ENCODE data around the gene WSB1. TPM values are rescaled to one million over a fixed set of nuclear protein-coding genes. Genes with fewer than 3 reads are reported as not detected.

Gene WSB1
- total and polyA plus RNA-seq, 10 of the 15 experiments (the other 5 are each of a cell fraction or from before 2014, with no cell fraction given) = 26.6 to 458 (median 101) TPM

DNA sequence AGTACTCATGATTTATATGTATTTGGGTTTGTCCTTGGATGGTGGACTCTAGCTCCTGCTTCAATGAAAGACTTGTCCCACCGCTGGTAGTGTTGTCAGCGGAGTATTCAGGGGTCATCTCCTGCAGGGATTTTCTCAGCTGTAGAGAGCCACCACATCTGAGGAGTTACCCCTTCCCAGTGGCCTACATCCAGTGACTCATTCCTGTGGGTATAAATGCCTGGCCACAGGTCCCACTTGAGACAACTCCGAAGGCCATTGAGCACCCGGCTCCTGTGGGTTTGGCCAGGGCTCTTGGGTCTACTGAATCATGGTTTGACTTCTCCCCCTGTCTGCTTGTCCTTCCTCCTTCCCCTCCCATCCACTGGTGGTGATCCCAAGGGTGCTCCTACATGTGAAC is 34.6 kb upstream of the WSB1 start (continued):
- no peak for TF ChIP-seq EP300 (IDR thresholded peaks at IDR 0.05; ENCODE audit: borderline replicate concordance in 1 of 2, control insufficient read depth in 1 of 2, low read depth in 2 of 2, low read length in 2 of 2)
- TF ChIP-seq PAX5 (IDR thresholded peaks at IDR 0.05; ENCODE audit: borderline replicate concordance, low read depth, low read length) = no peak

DNA sequence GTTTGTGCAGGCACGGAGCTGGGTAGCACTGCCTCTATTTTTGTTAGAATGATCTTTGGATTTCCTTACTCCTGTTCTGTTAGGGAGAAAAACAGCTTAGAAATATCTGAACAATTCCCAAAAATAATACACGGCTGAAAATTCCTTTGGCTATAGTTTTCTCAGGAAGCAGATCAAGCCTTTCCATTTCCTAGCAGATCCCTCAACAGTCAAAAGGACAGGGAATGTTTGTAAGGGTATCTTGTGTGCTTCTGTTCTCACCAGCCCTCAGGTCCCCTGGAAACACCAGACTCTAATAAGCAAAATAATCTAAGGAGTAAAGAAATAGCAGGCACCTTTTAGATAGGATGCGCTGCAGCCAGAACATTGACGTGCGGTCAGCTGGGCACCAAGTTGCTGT is 30.5 kb upstream of the WSB1 start:
- H3K4me2 ChIP-seq (ENCODE audit: control insufficient read depth, insufficient read depth) = no peak overlapping the region
- ChIA-PET POLR2A (interaction anchor here (0.7 kb wide), 1 partner anchor 60 kb away, joined by 3 read pairs; no protein-coding TSS in a partner anchor), CTCF (interaction anchor here (1.0 to 2.4 kb wide), 2 partner anchors 23 to 26 kb away, joined by 4 to 8 read pairs; no protein-coding TSS in a partner anchor), SMC1A (ENCODE audit: uncharacterized antibody, unreplicated experiment) (no interaction called here), RAD21 (ENCODE audit: unreplicated experiment) (interaction anchor here (1.3 kb wide), 1 partner anchor 27 kb away, joined by 3 read pairs; no protein-coding TSS in a partner anchor)
- no peaks in the 10 kb centered on the region for H3K4me1 ChIP-seq (ENCODE audit: control insufficient read depth, insufficient read depth, low read length)
- no peak for ATAC-seq
- intact Hi-C loops (cut with micrococcal nuclease; ENCODE audit: unreplicated experiment) = no loop called here
- no peaks in the 10 kb centered on the region for H3K36me3 ChIP-seq (ENCODE audit: control insufficient read depth in 2 of 2, insufficient read depth in 2 of 2, low read length in 1 of 2)
- H3K9ac ChIP-seq (ENCODE audit: control insufficient read depth, insufficient read depth, low read length) = no peak overlapping the region
- H4K20me1 ChIP-seq (ENCODE audit: control insufficient read depth, insufficient read depth) = no peaks in the 10 kb centered on the region
- WGBS (ENCODE audit: insufficient coverage, insufficient replicate concordance, low lambda C conversion rate, missing lambda C conversion rate) = 71% methylated on average over 5 of the region's 5 CpGs
- in situ Hi-C loops (cut with MboI) = no loop called here
- DNase-seq (ENCODE audit: low read depth, low spot score) = no peak
- H3K27ac ChIP-seq (ENCODE audit: control insufficient read depth, insufficient read depth) = no peak overlapping the region
- no TSS peak for BruUV-seq (replicated peaks)
- FAIRE-seq = no peak
- H3K27me3 ChIP-seq (replicated peaks in 1 of 2; ENCODE audit: control insufficient read depth in 2 of 2, insufficient read depth in 2 of 2, low read length in 1 of 2) = no peaks in the 10 kb centered on the region
- H2AFZ ChIP-seq (ENCODE audit: control insufficient read depth, low read depth, low read length) = no peak overlapping the region
- H3K79me2 ChIP-seq (ENCODE audit: control insufficient read depth, insufficient read depth, low read length) = no peaks in the 10 kb centered on the region
- no peak overlapping the region for H3K4me3 ChIP-seq
- no peaks in the 10 kb centered on the region for H3K9me3 ChIP-seq (replicated peaks; ENCODE audit: control insufficient read depth, insufficient read depth, low read length)
- TF ChIP-seq SP1 (IDR thresholded peaks at IDR 0.05; ENCODE audit: low read depth, low read length) (no peak), DPF2 (IDR thresholded peaks at IDR 0.05) (no peak), SMAD1 (IDR thresholded peaks at IDR 0.05; ENCODE audit: low read depth, partially characterized antibody) (no peak), SPI1 (IDR thresholded peaks at IDR 0.05; ENCODE audit: borderline replicate concordance, insufficient read depth, low read depth, low read length) (no peak), ATF7 (IDR thresholded peaks at IDR 0.05; ENCODE audit: low read depth) (no peak)

All from GM12878 (cell line).